ENCODE data around the gene LDB3.

DNA sequence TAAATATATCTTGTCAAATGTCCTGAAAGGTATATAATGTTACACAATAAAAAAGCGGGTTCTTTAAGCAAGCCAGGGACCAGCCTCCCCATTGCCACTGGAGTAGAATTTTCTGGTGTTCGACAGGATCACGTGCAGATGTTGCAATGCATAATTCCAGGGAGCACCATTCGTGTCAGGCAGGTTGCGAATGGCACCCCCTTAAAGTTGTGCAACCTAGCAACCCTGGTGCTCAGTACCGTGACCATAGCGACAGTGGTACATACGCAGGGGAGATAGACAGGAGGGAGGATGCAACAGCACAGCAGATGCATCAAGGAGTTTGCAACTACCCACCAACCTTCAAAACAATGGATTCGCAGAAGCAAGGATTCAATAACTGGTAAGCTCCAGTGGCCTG, 81.5 kb downstream of the LDB3 start:
- no peak for TF ChIP-seq POLR2A (IDR thresholded peaks at IDR 0.05)
- no peak for TF ChIP-seq CTCF (IDR thresholded peaks at IDR 0.05)

Data from heart left ventricle (tissue), 13 donors.